ENCODE measurements around the gene MRAP2. TPM values are rescaled to one million over a fixed set of nuclear protein-coding genes. Genes with fewer than 3 reads are reported as not detected.

The MRAP2 gene
- not detected in 2 replicates for total RNA-seq

- intact Hi-C loops (cut with micrococcal nuclease): no loop called here
These were observed at the start of gene MRAP2 for GRCh38 chr6:84033523-84034451. Gene MRAP2 (plus strand): TSS chr6:84033772. CDS start chr6:84055319, 21,547 bp downstream.

GRCh38 chr6:83984411-83984810, 49.2 kb upstream of the MRAP2 start:
- intact Hi-C loops (cut with micrococcal nuclease): no loop called here

- intact Hi-C loops (cut with micrococcal nuclease): no loop called here
These were observed 48.3 kb upstream of the MRAP2 start for GRCh38 chr6:83985308-83985713.

GRCh38 chr6:83985715-83986114, 47.9 kb upstream of the MRAP2 start:
- intact Hi-C loops (cut with micrococcal nuclease): no loop called here

- intact Hi-C loops (cut with micrococcal nuclease): no loop called here
These were observed 35.5 kb upstream of the MRAP2 start for GRCh38 chr6:83998021-83998584.

GRCh38 chr6:84001119-84001518, 32.5 kb upstream of the MRAP2 start:
- intact Hi-C loops (cut with micrococcal nuclease): no loop called here

- intact Hi-C loops (cut with micrococcal nuclease): no loop called here
These were observed 31.3 kb upstream of the MRAP2 start for GRCh38 chr6:84002226-84002625.

GRCh38 chr6:84003131-84003530, 30.4 kb upstream of the MRAP2 start:
- intact Hi-C loops (cut with micrococcal nuclease): no loop called here

- intact Hi-C loops (cut with micrococcal nuclease): no loop called here
These were observed 29.9 kb upstream of the MRAP2 start for GRCh38 chr6:84003654-84004053.

- intact Hi-C loops (cut with micrococcal nuclease): no loop called here
These were observed 25.7 kb upstream of the MRAP2 start for GRCh38 chr6:84007871-84008270.

GRCh38 chr6:84013354-84013753, 20.2 kb upstream of the MRAP2 start:
- intact Hi-C loops (cut with micrococcal nuclease): no loop called here

- intact Hi-C loops (cut with micrococcal nuclease): no loop called here
These were observed 19.6 kb upstream of the MRAP2 start for GRCh38 chr6:84013931-84014330.

GRCh38 chr6:84016029-84016428, 17.5 kb upstream of the MRAP2 start:
- intact Hi-C loops (cut with micrococcal nuclease): no loop called here

GRCh38 chr6:84017709-84018452, 15.7 kb upstream of the MRAP2 start:
- intact Hi-C loops (cut with micrococcal nuclease): no loop called here

GRCh38 chr6:84018453-84019061, 15.0 kb upstream of the MRAP2 start:
- intact Hi-C loops (cut with micrococcal nuclease): no loop called here

GRCh38 chr6:84019141-84019841, 14.3 kb upstream of the MRAP2 start:
- intact Hi-C loops (cut with micrococcal nuclease): no loop called here

- intact Hi-C loops (cut with micrococcal nuclease): no loop called here
These were observed 13.7 kb upstream of the MRAP2 start for GRCh38 chr6:84019842-84020211.

- intact Hi-C loops (cut with micrococcal nuclease): no loop called here
These were observed 11.9 kb upstream of the MRAP2 start for GRCh38 chr6:84021625-84022024.

- intact Hi-C loops (cut with micrococcal nuclease): no loop called here
These were observed 6.8 kb upstream of the MRAP2 start for GRCh38 chr6:84026721-84027164.

GRCh38 chr6:84027340-84028181, 6.0 kb upstream of the MRAP2 start:
- intact Hi-C loops (cut with micrococcal nuclease): no loop called here

Measured in T-helper 2 cell treated with Interferon-gamma antibody and Interleukin-4, amounts not matched to agents 100 ng/mL and 5 ng/mL, for 36 hours (primary cell).